Stomach (tissue), 4 donors: ENCODE measurements around the gene OR2D2.

Experiments used
- EP300 ChIP-seq: sonication (generic); formaldehyde crosslinking; IDR thresholded peaks from one replicate; pipeline ENCODE4 v1.6.1; 2017; ENCODE audit warnings: antibody characterized with exemption
- POLR2A ChIP-seq, 4 donors: fragments of 450-650 bp; IDR thresholded peaks; one replicate each; pipeline ENCODE4 v1.6.1; 2016; ENCODE audit warnings: antibody characterized with exemption in 4 of 4, control low read depth in 2 of 4, mild to moderate bottlenecking in 1 of 4, moderate library complexity in 1 of 4
- POLR2AphosphoS5 ChIP-seq, 3 donors: sonication (generic); formaldehyde crosslinking; IDR thresholded peaks; one replicate each; pipeline ENCODE4 v1.6.1; 2016; ENCODE audit warnings: antibody characterized with exemption in 3 of 3
- TF ChIP-seq, protein P1 (sequence below), 7 experiments: fragments of 450-650 bp in 4 of 7; fragments of 200-600 bp in 3 of 7; sonication (generic) in 3 of 7; IDR thresholded peaks; one replicate each; pipeline ENCODE4 v1.5.1; 2016 to 2019; ENCODE audit warnings: antibody characterized with exemption in 7 of 7, control low read depth in 2 of 7, mild to moderate bottlenecking in 1 of 7

- TF ChIP-seq EP300 (no peak), POLR2AphosphoS5 (IDR thresholded peaks at IDR 0.05) (no peak), POLR2A (IDR thresholded peaks at IDR 0.05) (no peak)
- TF ChIP-seq, protein P1, sequence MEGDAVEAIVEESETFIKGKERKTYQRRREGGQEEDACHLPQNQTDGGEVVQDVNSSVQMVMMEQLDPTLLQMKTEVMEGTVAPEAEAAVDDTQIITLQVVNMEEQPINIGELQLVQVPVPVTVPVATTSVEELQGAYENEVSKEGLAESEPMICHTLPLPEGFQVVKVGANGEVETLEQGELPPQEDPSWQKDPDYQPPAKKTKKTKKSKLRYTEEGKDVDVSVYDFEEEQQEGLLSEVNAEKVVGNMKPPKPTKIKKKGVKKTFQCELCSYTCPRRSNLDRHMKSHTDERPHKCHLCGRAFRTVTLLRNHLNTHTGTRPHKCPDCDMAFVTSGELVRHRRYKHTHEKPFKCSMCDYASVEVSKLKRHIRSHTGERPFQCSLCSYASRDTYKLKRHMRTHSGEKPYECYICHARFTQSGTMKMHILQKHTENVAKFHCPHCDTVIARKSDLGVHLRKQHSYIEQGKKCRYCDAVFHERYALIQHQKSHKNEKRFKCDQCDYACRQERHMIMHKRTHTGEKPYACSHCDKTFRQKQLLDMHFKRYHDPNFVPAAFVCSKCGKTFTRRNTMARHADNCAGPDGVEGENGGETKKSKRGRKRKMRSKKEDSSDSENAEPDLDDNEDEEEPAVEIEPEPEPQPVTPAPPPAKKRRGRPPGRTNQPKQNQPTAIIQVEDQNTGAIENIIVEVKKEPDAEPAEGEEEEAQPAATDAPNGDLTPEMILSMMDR (IDR thresholded peaks at IDR 0.05): no peak
Measured at GRCh38 chr11:6927030-6927617, 34.8 kb upstream of the OR2D2 start.
